Measurements from ENCODE around the gene MR1.
"Not testable (repeated sequence)": the region's sequence is repeated elsewhere in the genome, so short reads cannot be mapped to it uniquely, and the experiment has no call there.

MR1 gene

DNA sequence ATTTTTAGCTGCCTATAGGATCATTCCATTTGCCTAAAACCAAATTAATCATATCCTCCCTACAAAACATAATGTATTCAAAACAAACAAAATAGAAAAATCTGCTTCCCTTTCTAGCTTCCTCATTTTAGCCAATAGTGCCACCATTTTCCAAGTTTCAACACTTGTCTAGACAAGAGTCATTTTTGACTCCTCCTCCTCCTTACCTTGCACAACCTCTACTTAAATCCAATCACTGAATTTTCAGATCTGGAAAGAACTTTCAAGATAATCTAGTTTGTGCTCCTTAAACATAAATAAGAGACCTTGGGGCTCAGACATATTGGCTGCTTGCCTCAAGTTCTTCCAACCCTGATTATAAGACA is 18.6 kb upstream of the MR1 start:
- no peak for ATAC-seq (replicated peaks; ENCODE audit: extremely low read depth, poor library complexity, severe bottlenecking)
- H3K36me3 Mint-ChIP-seq (ENCODE audit: insufficient read depth), result peaks cover 2% of the 10 kb centered on the region
- peaks cover 47% of the 10 kb centered on the region for H3K4me1 Mint-ChIP-seq
- no peak overlapping the region for H3K4me3 Mint-ChIP-seq
- no peaks in the 10 kb centered on the region for H3K27me3 Mint-ChIP-seq
- DNase-seq (ENCODE audit: low spot score in 2 of 2), result no peak
- no peak overlapping the region for H3K27ac Mint-ChIP-seq (ENCODE audit: low read depth)
- no peaks in the 10 kb centered on the region for H3K9me3 Mint-ChIP-seq

DNA sequence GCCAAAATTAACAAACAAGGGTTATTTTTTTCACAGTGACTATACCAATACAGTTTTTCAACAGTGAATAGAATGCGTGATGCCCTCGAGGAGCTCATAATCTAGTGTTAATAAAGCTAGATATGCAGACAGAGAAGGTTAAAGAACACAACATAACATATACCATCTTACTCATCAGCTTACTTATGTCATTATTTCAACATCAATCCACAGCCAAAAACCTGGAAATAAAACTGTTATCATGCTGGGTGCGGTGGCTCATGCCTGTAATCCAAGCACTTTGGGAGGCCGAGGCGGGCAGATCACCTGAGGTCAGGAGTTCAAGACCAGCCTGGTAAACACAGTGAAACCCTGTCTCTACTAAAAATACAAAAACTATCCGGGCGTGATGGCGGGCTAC is 17.2 kb upstream of the MR1 start:
- H3K9me3 Mint-ChIP-seq, result no peaks in the 10 kb centered on the region
- no peak overlapping the region for H3K4me3 Mint-ChIP-seq
- peaks cover 4% of the 10 kb centered on the region for H3K36me3 Mint-ChIP-seq (ENCODE audit: insufficient read depth)
- no peaks in the 10 kb centered on the region for H3K27me3 Mint-ChIP-seq
- peaks cover 44% of the 10 kb centered on the region for H3K4me1 Mint-ChIP-seq
- no peak overlapping the region for H3K27ac Mint-ChIP-seq (ENCODE audit: low read depth)
- no peak for DNase-seq (ENCODE audit: low spot score in 2 of 2)
- no peak for ATAC-seq (replicated peaks; ENCODE audit: extremely low read depth, poor library complexity, severe bottlenecking)

DNA sequence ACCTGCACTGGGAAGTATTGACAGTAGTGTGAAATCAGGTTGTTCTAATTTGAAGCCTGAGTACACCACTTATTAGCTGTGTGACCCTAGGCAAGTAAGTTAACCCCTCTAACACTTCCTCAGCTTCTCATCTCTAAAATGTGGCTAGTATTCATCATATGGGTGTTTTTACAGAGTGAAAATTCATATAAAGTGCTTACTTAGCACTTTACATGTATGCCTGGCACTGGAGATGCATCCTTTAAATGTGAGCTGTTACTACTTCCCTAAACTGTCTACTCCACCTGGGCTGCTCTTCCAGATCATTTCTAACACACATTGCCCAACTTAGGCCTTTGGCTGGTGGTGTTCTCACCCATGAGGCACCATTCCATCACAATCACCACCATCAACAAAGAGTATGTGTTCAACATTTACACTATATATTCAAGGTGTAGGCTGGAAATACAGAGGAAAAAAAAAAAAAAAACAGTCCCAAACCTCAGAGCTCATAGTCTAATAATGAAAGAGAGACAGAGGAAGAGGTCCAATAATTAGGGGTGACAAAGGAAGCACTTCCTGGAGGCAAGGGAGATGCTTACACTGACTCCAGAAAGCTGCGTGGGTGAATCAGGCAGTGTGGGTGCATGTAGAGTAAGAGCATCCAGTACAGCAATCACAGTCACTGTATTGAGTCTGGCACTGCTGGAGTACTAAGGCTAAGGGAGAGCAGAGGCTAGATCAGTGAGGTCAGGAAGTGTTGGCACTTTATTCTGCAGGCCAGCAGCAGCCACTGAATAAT is 14.7 kb upstream of the MR1 start:
- H3K36me3 Mint-ChIP-seq (ENCODE audit: insufficient read depth), result peaks cover 26% of the 10 kb centered on the region
- peak overlapping the region; percentile 12 for H3K27ac Mint-ChIP-seq (ENCODE audit: low read depth)
- no peak for ATAC-seq (replicated peaks; ENCODE audit: extremely low read depth, poor library complexity, severe bottlenecking)
- H3K9me3 Mint-ChIP-seq, result no peaks in the 10 kb centered on the region
- H3K4me1 Mint-ChIP-seq, result peaks cover 40% of the 10 kb centered on the region
- H3K4me3 Mint-ChIP-seq, result no peak overlapping the region
- no peaks in the 10 kb centered on the region for H3K27me3 Mint-ChIP-seq
- DNase-seq (ENCODE audit: low spot score in 2 of 2), result no peak

DNA sequence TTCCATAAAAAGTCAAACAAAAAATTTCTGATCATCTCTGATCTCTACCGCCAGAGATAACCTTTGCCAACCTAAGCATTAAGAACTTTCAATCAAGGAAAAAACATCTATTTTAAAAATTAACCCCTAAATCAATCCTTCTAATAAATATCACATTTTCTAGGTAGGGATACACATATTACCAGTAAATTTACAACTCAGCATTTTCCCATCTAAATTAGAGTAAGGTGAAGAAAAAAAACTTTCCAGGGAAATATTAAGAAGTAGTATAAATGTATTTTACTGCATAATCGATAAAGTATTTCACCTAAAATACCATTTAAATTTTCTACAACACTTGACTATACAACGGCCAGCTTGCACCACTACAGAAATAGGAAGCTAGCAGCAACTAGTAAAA is 12.6 kb upstream of the MR1 start:
- H3K4me1 Mint-ChIP-seq, result peaks cover 40% of the 10 kb centered on the region

DNA sequence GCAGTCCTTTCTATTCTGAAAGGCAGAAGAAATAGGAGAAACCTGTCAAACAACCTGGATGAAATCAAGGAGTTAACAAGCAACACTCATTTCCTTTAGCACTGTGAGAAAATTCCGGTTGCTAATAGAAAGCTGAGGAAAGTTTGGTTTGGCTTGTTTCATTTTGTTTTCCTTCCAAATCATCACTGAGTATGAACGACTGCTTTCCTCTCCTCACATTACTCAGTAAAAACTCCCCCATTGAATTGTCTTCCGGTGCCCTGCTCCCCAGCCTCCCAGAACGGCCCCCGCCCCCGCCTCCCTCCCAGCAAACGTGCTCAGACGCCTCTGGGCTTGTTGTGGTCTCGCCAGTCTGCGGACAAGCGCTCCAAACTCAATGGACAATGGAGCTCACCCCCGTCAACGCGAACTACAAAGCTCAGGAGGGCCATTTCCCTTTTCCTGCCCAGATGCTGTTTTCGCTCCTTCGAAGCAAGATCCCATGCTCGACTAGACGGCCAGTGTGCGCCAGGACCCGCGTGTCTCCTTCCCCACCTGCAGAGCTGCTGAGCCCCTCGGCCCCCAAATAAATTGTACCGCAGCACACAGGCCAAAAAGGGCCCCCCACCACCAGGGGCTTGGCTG is 11.9 kb upstream of the MR1 start:
- H3K4me1 Mint-ChIP-seq, result peaks cover 40% of the 10 kb centered on the region
- ATAC-seq (replicated peaks; ENCODE audit: extremely low read depth, poor library complexity, severe bottlenecking), result peak; percentile 45
- no peaks in the 10 kb centered on the region for H3K9me3 Mint-ChIP-seq
- peaks cover 26% of the 10 kb centered on the region for H3K36me3 Mint-ChIP-seq (ENCODE audit: insufficient read depth)
- no peaks in the 10 kb centered on the region for H3K27me3 Mint-ChIP-seq
- H3K27ac Mint-ChIP-seq (ENCODE audit: low read depth), result peak overlapping the region; percentile 100
- H3K4me3 Mint-ChIP-seq, result peak overlapping the region; percentile 90
- DNase-seq (ENCODE audit: low spot score in 2 of 2), result no peak

More for the DNA sequence above, 12.6 kb upstream of the MR1 start:
- H3K4me3 Mint-ChIP-seq, result peak overlapping the region; percentile 90
- H3K36me3 Mint-ChIP-seq (ENCODE audit: insufficient read depth), result peaks cover 26% of the 10 kb centered on the region
- H3K27me3 Mint-ChIP-seq, result no peaks in the 10 kb centered on the region
- peak overlapping the region; percentile 100 for H3K27ac Mint-ChIP-seq (ENCODE audit: low read depth)
- DNase-seq (ENCODE audit: low spot score in 2 of 2), result no peak
- ATAC-seq (replicated peaks; ENCODE audit: extremely low read depth, poor library complexity, severe bottlenecking), result no peak
- H3K9me3 Mint-ChIP-seq, result no peaks in the 10 kb centered on the region

DNA sequence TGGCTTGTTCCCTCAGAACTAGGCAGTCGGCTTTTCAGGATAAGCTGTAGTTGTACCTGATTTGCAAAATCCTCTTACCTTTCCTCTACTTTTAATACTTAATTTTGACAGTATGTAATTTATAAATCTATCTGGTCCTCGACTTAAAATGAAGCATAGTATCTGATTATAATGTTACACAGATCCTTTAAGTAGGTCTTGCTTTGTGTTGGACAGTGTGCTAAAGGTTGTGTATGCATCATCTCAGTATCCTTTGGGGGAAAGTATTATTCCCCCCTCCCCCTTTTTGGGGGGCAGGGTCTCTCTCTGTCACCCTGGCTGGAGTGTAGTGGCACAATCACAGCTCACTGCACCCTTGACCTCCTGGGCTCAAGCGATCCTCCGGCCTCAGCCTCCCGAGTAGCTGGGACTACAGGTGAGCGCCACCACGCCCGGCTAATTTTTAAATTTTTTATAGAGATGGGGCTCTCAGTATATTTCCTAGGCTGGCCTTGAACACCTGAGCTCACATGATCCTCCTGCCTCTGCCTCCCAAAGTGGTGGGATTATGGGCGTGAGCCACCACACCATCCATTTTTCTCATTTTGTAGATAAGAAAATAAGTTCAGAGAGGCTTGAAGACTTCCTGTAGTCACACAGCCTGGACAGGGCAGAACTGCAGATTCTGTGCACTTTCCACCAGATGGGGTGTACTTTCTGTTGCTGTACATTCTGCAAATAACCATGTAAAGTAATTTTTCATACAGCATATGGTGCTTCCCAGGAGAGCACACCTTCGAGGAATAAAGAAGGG is 10.3 kb upstream of the MR1 start:
- Mint-ChIP-seq H3K27me3 (no peaks in the 10 kb centered on the region), H3K4me1 (peaks cover 32% of the 10 kb centered on the region), H3K36me3 (ENCODE audit: insufficient read depth) (peaks cover 26% of the 10 kb centered on the region), H3K27ac (ENCODE audit: low read depth) (peak overlapping the region; percentile 100), H3K9me3 (no peaks in the 10 kb centered on the region), H3K4me3 (peak overlapping the region; percentile 90)
- ATAC-seq (replicated peaks; ENCODE audit: extremely low read depth, poor library complexity, severe bottlenecking) (no peak), DNase-seq (ENCODE audit: low spot score in 2 of 2) (no peak)

DNA sequence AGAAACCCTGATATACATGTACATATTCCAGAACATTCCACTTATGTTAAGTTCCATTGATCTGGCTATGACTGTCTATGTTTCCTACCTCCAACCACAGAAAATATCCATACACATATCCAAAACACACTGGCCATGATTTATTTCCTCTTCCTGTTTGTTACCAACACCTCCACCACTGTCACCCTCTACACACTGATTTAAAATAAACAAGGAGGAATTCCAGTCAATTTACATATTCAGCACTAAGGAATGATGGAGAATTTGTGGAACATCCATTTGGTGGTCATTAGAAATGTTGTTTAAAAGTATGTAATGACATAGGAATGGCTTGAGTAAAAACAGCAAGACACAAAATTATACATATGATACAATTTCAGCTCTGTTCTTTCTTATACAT is 5.6 kb upstream of the MR1 start:
- H3K4me1 Mint-ChIP-seq, result peaks cover 8% of the 10 kb centered on the region
- no peaks in the 10 kb centered on the region for H3K27me3 Mint-ChIP-seq
- DNase-seq (ENCODE audit: low spot score in 2 of 2) (no peak), ATAC-seq (replicated peaks; ENCODE audit: extremely low read depth, poor library complexity, severe bottlenecking) (no peak)
- H3K4me3 Mint-ChIP-seq, result no peak overlapping the region
- H3K27ac Mint-ChIP-seq (ENCODE audit: low read depth), result no peak overlapping the region
- no peaks in the 10 kb centered on the region for H3K9me3 Mint-ChIP-seq
- H3K36me3 Mint-ChIP-seq (ENCODE audit: insufficient read depth), result peaks cover 11% of the 10 kb centered on the region

DNA sequence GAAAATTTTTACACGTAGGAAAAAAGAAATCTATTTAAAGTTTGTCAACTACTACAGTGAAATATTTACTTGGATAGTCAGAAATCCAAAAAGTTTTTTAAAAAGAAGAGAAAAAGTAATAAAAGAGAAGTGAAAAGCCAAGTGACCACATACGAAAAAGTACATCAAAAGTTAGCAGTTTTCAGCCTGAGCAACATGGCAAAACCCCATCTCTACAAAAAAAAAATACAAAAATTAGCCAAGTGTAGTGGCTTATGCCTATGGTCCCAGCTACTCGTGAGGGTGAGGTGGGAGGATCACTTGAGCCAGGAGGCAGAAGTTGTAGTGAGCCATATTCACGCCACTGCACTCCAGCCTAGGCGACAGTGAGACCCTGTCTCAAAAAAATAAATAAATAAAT is 5.2 kb upstream of the MR1 start:
- DNase-seq (ENCODE audit: low spot score in 2 of 2), result no peak
- ATAC-seq (replicated peaks; ENCODE audit: extremely low read depth, poor library complexity, severe bottlenecking), result no peak
- Mint-ChIP-seq H3K4me3 (no peak overlapping the region), H3K27me3 (no peaks in the 10 kb centered on the region), H3K4me1 (peaks cover 11% of the 10 kb centered on the region), H3K9me3 (no peaks in the 10 kb centered on the region), H3K36me3 (ENCODE audit: insufficient read depth) (peaks cover 9% of the 10 kb centered on the region), H3K27ac (ENCODE audit: low read depth) (no peak overlapping the region)

DNA sequence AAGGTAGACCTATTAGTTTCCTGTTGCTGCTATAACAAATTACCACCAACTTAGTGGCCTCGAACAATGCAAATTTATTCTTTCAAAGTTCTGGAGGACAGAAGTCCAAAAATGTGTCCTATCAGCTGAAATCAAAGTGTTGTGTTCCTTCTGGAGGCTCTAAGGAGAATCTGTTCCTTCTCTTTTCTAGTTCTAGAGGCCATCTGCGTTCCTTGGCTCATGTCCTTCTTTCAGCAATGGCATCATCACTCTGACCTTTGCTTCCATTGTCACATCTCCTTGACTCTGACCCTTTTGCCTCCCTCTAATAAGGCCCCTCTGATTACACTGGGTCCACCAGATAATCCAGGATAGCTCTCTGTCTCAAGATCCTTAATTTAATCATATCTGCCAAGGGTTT is 1.2 kb upstream of the MR1 start:
- H3K4me1 Mint-ChIP-seq, result peaks cover 47% of the 10 kb centered on the region
- no peaks in the 10 kb centered on the region for H3K27me3 Mint-ChIP-seq
- H3K36me3 Mint-ChIP-seq (ENCODE audit: insufficient read depth), result peaks cover 8% of the 10 kb centered on the region
- H3K4me3 Mint-ChIP-seq, result no peak overlapping the region
- no peak for ATAC-seq (replicated peaks; ENCODE audit: extremely low read depth, poor library complexity, severe bottlenecking)
- no peaks in the 10 kb centered on the region for H3K9me3 Mint-ChIP-seq
- H3K27ac Mint-ChIP-seq (ENCODE audit: low read depth), result peak overlapping the region; percentile 97
- no peak for DNase-seq (ENCODE audit: low spot score in 2 of 2)

DNA sequence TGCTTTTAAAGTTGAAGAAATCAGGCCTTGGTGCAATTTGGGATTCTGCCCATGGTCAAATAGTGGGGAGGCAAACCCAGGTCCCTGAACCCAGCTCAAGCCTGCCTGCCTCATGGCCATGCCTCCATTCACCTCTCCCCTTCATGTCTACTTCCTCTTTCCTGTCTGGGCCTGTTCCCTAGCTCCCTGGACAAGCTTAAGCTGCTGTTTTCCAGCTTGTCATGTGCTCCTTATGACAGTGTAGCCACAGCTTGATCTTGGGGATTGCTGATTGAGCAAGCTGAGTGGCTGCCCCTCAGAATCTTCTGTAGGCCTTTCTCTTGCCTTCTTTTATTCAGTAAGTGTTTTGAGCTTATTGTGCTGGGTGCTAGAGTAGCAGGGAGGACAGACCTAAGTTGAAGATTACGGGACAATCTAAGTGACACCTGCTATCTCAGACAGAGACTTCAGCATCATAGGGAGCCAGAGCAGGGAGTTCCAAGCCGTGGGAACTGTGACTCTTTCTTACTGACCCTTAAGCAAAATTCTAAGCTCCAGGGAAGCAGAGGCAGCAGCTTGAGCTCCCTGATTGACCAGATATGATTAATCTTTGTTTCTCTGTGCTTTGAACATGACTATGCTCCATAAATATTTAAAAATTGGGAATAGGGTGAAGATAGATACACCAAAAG is 520 bp upstream of the MR1 start:
- H3K27me3 Mint-ChIP-seq, result no peaks in the 10 kb centered on the region
- ATAC-seq (replicated peaks; ENCODE audit: extremely low read depth, poor library complexity, severe bottlenecking) (peak; percentile 22), DNase-seq (ENCODE audit: low spot score in 2 of 2) (peak; percentile 20 to 39)
- peak overlapping the region; percentile 97 for H3K27ac Mint-ChIP-seq (ENCODE audit: low read depth)
- no peaks in the 10 kb centered on the region for H3K9me3 Mint-ChIP-seq
- peak overlapping the region; percentile 96 for H3K4me3 Mint-ChIP-seq
- peaks cover 10% of the 10 kb centered on the region for H3K36me3 Mint-ChIP-seq (ENCODE audit: insufficient read depth)
- H3K4me1 Mint-ChIP-seq, result peaks cover 54% of the 10 kb centered on the region

DNA sequence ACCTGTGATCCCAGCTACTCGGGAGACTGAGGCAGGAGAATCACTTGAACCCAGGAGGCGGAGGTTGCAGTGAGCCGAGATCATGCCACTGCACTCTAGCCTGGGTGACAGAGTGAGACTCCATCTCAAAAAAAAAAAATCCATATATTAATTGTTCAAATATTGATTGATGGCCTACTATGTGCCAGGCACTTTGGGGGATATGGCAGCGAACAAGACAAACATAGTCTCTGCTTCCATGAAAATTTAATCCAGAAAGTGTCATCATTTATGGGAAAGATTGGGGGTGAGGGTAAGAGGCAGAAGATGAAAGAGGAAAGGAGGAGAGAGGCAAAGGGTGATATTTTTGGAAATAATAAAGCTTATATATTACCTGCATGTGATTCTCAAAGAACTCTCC is 1.4 kb downstream of the MR1 start:
- H3K9me3 Mint-ChIP-seq; DNase-seq (ENCODE audit: low spot score in 2 of 2); H3K27me3 Mint-ChIP-seq; ATAC-seq (replicated peaks; ENCODE audit: extremely low read depth, poor library complexity, severe bottlenecking): not testable (repeated sequence)
- H3K27ac Mint-ChIP-seq (ENCODE audit: low read depth), result peak overlapping the region; percentile 97
- peak overlapping the region; percentile 96 for H3K4me3 Mint-ChIP-seq
- peaks cover 63% of the 10 kb centered on the region for H3K4me1 Mint-ChIP-seq
- H3K36me3 Mint-ChIP-seq (ENCODE audit: insufficient read depth), result peaks cover 14% of the 10 kb centered on the region

DNA sequence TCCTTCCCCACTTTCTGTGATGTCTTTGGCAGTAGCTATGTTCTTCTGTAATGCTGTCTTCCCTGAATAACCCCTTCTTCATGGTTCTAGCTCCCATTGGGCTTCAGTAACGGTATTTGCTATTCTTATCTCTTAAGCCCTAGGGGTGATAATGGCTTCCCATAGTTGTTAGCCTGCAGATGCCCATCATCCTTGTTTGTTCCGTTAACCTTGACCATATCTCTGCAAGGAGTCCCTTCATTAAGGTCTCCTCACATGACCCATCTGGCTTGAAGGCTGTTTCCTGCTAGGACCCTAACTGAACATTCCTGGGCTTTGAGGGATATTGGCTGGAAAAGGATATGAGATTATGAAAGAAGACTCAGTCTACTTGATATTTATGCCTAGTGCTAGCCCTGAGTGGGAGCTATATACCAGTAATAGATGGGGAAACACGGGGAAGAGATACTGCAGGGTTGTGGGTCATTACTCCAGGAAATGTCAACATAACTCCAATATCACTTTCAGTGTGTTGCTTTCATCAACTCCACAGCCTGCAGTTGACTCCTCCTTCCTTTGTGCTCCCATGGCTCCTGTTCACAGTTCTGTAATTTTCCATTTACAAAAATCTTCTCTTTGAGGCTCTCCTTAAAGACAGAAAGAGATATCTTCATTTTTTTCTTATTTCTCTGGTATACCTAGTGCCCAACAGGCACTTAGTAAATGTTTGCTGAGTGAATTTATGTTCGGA is 2.5 kb downstream of the MR1 start:
- H3K9me3 Mint-ChIP-seq, result no peaks in the 10 kb centered on the region
- DNase-seq (ENCODE audit: low spot score in 2 of 2) (no peak), ATAC-seq (replicated peaks; ENCODE audit: extremely low read depth, poor library complexity, severe bottlenecking) (no peak)
- H3K4me1 Mint-ChIP-seq, result peaks cover 71% of the 10 kb centered on the region
- H3K4me3 Mint-ChIP-seq, result peak overlapping the region; percentile 96
- H3K27me3 Mint-ChIP-seq, result no peaks in the 10 kb centered on the region
- no peak overlapping the region for H3K27ac Mint-ChIP-seq (ENCODE audit: low read depth)
- peaks cover 14% of the 10 kb centered on the region for H3K36me3 Mint-ChIP-seq (ENCODE audit: insufficient read depth)
